Activated CD8-positive, alpha-beta T cell treated with anti-CD3 and anti-CD28 coated beads for 36 hours (primary cell): ENCODE data around the gene TPSD1. TPM values are rescaled to one million over a fixed set of nuclear protein-coding genes. Genes with fewer than 3 reads are reported as not detected.
A peak's percentile ranks its signal among the peaks of the same experiment; 100 is the strongest.

Source experiments
- ATAC-seq: fragments of 200-7000 bp; cut with Tn5 transposase; one replicate; pipeline ENCODE4 v1.10.0; 2021; ENCODE audit warnings: mild to moderate bottlenecking, moderate library complexity
- CTCF ChIA-PET: fragments of 350-600 bp; sonication (Branson Sonifier 250); formaldehyde crosslinking; loops from one replicate; lab custom pipeline; 2021; ENCODE audit warnings: antibody characterized with exemption; lab: Charles Lee
- POLR2A ChIA-PET: fragments of 350-600 bp; sonication (Branson Sonifier 250); formaldehyde crosslinking; loops from one replicate; lab custom pipeline; 2021; ENCODE audit warnings: antibody characterized with exemption; lab: Charles Lee
- DNase-seq: peaks from one replicate; pipeline ENCODE4 v3.0.0-alpha.2; 2020
- H3K27ac Mint-ChIP-seq: one replicate; pipeline ENCODE4 v1.8.0; 2021; ENCODE audit warnings: mild to moderate bottlenecking, mixed read lengths
- H3K27me3 Mint-ChIP-seq: one replicate; pipeline ENCODE4 v1.8.0; 2021; ENCODE audit warnings: mixed read lengths
- H3K36me3 Mint-ChIP-seq: one replicate; pipeline ENCODE4 v1.8.0; 2021; ENCODE audit warnings: low read depth, mixed read lengths
- H3K4me1 Mint-ChIP-seq: one replicate; pipeline ENCODE4 v1.8.0; 2021; ENCODE audit warnings: low read depth, mixed read lengths
- H3K4me3 Mint-ChIP-seq: one replicate; pipeline ENCODE4 v1.8.0; 2021; ENCODE audit warnings: mild to moderate bottlenecking, moderate library complexity, mixed read lengths
- H3K9me3 Mint-ChIP-seq: one replicate; pipeline ENCODE4 v1.8.0; 2021; ENCODE audit warnings: mixed read lengths
- intact Hi-C: fragments of 100-400 bp; cut with micrococcal nuclease; formaldehyde crosslinking; loops from one replicate; pipeline ENCODE4 v1.10.0; 2022
- total RNA-seq, 2 experiments: library from RNA; stranded (reverse); gene quantifications; one replicate each; pipeline ENCODE4 v1.2.3, GENCODE V29; 2021
- TF ChIP-seq, protein P1 (sequence below): fragments of 200-600 bp; IDR thresholded peaks from one replicate; pipeline ENCODE4 v1.8.0; 2022; ENCODE audit warnings: antibody characterized with exemption, mild to moderate bottlenecking

TPSD1 gene
- total RNA-seq, 2 experiments from 2014 or later, result not detected

DNA sequence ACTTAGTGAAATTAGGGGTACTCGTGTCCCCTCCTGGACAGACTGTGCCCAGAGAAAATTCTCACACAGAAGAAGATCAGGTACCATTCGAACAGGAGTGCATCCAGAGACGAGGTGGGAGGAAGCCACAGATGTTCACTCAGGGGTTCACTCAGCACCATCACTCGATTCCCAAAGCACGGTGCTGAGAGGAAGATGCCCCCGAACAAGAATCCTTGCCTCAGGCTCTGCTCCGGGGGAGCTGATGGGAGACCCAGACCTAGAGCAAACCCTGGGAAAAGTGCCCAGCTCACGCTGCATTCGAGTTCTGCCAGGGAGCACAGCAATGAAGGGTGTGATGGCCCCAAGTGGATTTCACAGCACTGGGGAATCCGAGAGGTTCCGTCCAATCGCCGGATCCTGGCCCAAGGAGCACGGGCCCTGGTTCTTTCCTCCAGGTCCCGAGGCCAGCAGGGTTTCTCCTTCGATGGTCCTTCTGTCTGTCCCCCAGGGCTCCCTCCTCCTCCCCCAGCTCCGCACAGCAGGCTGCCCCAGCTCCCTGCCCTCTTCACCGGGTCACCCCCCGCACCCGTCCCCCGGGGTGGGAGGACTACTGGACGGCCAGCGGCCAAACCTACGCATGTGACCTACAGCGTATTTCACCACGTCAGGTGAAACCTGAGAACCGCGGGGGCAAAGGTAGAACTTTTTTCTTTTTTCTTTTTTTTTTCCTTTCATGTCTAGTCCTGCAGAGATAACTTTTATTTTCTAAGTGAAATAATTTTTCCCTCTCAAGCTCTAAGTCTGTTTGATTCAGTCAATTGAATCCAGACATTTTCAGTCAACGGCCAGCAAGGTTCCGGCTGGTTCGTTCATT, 43.4 kb downstream of the TPSD1 start:
- Mint-ChIP-seq H3K4me1 (peaks cover 19% of the 10 kb centered on the region), H3K4me3 (no peak overlapping the region), H3K9me3 (no peaks in the 10 kb centered on the region), H3K36me3 (no peaks in the 10 kb centered on the region), H3K27ac (no peak overlapping the region), H3K27me3 (peaks cover 6% of the 10 kb centered on the region)
- ATAC-seq, result no peak
- POLR2A ChIA-PET, result no interaction called here
- no peak for DNase-seq
- intact Hi-C loops, result no loop called here
- TF ChIP-seq, protein P1, sequence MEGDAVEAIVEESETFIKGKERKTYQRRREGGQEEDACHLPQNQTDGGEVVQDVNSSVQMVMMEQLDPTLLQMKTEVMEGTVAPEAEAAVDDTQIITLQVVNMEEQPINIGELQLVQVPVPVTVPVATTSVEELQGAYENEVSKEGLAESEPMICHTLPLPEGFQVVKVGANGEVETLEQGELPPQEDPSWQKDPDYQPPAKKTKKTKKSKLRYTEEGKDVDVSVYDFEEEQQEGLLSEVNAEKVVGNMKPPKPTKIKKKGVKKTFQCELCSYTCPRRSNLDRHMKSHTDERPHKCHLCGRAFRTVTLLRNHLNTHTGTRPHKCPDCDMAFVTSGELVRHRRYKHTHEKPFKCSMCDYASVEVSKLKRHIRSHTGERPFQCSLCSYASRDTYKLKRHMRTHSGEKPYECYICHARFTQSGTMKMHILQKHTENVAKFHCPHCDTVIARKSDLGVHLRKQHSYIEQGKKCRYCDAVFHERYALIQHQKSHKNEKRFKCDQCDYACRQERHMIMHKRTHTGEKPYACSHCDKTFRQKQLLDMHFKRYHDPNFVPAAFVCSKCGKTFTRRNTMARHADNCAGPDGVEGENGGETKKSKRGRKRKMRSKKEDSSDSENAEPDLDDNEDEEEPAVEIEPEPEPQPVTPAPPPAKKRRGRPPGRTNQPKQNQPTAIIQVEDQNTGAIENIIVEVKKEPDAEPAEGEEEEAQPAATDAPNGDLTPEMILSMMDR, result no peak
- CTCF ChIA-PET, result interaction anchor here (2.3 kb wide), 1 partner anchor 36 kb away, joined by 7 read pairs; no protein-coding TSS in a partner anchor

DNA sequence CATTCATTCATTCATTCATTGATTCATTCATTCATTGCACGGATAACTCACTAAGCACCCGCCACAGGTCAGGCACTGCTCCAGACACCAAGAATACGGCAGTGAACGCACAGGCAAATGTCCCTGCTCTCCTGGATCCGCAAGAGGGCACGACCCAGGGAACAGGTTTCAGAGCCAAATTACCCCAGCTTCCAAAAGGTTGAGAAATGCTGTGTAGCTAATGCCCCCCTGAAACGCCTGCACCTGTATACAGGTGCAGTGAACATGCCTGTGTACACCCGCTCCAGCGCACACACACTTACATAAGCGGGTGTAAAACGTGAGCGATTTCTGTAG, 44.0 kb downstream of the TPSD1 start:
- ChIA-PET CTCF (interaction anchor here (0.7 to 2.3 kb wide), 3 partner anchors 36 to 53 kb away, joined by 4 to 7 read pairs (median 4); no protein-coding TSS in a partner anchor), POLR2A (no interaction called here)
- TF ChIP-seq, protein P1, result no peak
- Mint-ChIP-seq H3K27me3 (peaks cover 4% of the 10 kb centered on the region), H3K9me3 (no peaks in the 10 kb centered on the region), H3K4me1 (peaks cover 24% of the 10 kb centered on the region), H3K36me3 (no peaks in the 10 kb centered on the region), H3K27ac (no peak overlapping the region), H3K4me3 (no peak overlapping the region)
- no peak for ATAC-seq
- DNase-seq, result no peak
- intact Hi-C loops, result no loop called here

DNA sequence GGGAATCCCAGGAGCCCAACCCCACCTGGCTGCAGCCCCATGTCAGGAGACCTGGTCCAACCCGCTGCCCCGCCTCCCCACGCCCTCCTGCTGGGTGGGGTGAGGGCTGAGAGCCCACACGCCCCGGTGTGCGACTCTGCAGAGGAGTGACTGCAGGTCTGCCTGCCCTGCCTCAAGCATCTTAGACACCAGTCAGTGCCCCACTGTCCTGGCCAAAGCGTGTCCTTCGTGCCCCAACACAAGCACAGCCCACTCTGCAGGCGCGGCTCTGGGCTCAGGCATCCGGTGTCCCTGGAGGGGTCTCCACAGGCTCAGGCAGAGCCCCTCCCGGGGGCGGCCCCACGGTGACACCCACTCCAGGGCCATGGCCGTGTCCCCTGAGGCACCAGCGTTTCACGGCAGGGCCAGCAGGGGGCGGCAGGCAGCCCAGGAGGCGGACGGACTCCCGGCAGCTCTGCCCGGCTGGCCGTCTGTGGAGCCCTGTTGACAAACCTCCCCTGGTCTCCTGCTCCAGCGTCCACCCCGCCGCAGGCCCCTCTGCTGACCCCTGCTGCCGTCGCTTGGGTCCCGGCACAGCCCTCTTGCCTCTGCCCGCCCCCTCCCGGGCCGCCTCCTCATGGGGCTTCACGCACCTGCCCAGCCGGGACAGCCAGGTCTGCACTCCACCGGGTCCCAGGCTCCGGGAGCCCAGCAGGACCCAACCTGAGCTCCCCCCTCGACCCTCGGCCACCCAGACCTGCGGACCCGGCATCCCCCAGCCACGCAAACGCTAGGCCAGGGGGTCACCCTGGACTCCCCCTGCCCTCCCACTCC, 45.0 kb downstream of the TPSD1 start:
- CTCF ChIA-PET, result interaction anchor here (0.6 to 2.3 kb wide), 9 partner anchors 8 to 112 kb away, joined by 3 to 7 read pairs (median 4); no protein-coding TSS in a partner anchor
- POLR2A ChIA-PET, result no interaction called here
- Mint-ChIP-seq H3K27me3 (peaks cover 4% of the 10 kb centered on the region), H3K9me3 (no peaks in the 10 kb centered on the region), H3K4me1 (peaks cover 27% of the 10 kb centered on the region), H3K4me3 (no peak overlapping the region), H3K27ac (no peak overlapping the region), H3K36me3 (no peaks in the 10 kb centered on the region)
- ATAC-seq, result peak; percentile 68
- intact Hi-C loops, result no loop called here
- TF ChIP-seq, protein P1, result peak; percentile 95
- DNase-seq, result peak; percentile 83

DNA sequence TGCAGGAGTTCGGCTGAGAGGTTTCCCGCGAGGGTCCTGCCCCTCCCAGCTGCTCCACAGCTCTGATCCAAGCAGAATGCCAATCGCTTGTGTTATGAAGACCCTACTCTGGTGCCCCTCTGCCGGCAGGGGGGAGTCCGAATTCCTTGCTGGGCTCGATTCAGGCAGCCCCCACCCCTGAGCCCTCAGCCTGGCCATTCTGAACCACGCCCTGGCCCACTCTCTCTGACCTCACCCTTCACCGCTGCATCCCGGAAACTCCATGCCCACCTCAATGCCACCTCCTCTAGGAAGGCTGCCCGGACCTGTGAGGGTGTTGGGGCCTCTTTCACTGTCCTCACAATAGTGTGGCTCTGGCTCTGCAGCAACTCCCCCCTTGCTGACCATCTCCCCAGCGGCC, 45.7 kb downstream of the TPSD1 start:
- Mint-ChIP-seq H3K4me3 (no peak overlapping the region), H3K4me1 (peaks cover 34% of the 10 kb centered on the region), H3K27ac (no peak overlapping the region), H3K9me3 (no peaks in the 10 kb centered on the region), H3K27me3 (peaks cover 4% of the 10 kb centered on the region), H3K36me3 (no peaks in the 10 kb centered on the region)
- ATAC-seq, result no peak
- ChIA-PET POLR2A (no interaction called here), CTCF (interaction anchor here (0.6 to 2.3 kb wide), 8 partner anchors 9 to 111 kb away, joined by 3 to 7 read pairs (median 4); no protein-coding TSS in a partner anchor)
- intact Hi-C loops, result no loop called here
- TF ChIP-seq, protein P1, result no peak
- DNase-seq, result no peak
